Retina (tissue), 1 donor: ENCODE results near the gene SCD.

Experiments used
- DNase-seq: peaks from one replicate; pipeline ENCODE4 v3.0.0-alpha.2; 2016

SCD gene

GRCh38 chr10:100401631-100402328, 54.7 kb downstream of the SCD start:
- DNase-seq: no peak

DNA sequence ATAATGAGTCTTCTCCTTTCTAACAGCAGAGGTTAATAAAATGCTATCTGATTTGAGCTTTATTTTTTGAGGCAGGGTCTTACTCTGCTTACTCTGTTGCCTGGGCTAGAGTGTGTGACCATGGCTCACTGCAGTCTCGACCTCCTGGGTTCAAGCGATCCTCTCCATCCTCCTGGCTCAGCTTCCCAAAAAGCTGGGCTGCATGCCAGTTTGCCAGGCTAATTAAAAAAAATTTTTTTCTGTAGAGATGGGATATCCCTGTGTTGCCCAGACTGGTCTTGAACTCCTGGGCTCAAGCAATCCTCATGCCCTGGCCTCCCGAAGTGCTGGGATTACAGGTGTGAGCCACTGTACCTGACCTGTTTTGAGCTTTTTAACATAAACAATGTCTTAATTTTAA, 56.7 kb downstream of the SCD start:
- DNase-seq: no peak

- no peak for DNase-seq
Observed at GRCh38 chr10:100413173-100413572, 66.1 kb downstream of the SCD start.
